MCF 10A (cell line): ENCODE measurements around the gene SLC45A1. TPM values are rescaled to one million over a fixed set of nuclear protein-coding genes. Genes with fewer than 3 reads are reported as not detected.

Source experiments
- BruUV-seq: library from RNA; stranded (reverse); fragments of 400-500 nt; replicated peaks from 2 replicates; lab custom pipeline; 2021; lab: Mats Ljungman, UMichigan
- CTCF ChIA-PET: fragments of 300-600 bp; sonication (Branson Sonifier 250); formaldehyde crosslinking; extraction: SDS; loops from one replicate; lab custom pipeline; 2021; ENCODE audit warnings: antibody characterized with exemption, inconsistent platforms; lab: Yijun Ruan, JAX
- POLR2A ChIA-PET: fragments of 300-600, 350-650 bp; sonication (Branson Sonifier 250); formaldehyde crosslinking; extraction: SDS; loops from one replicate; lab custom pipeline; 2020; ENCODE audit warnings: antibody characterized with exemption, inconsistent platforms; lab: Yijun Ruan, JAX
- DNase-seq: peaks from one replicate; pipeline ENCODE4 v3.0.0-alpha.2; 2018; ENCODE audit not compliant: unreplicated experiment
- H3K27ac Mint-ChIP-seq: one replicate; pipeline ENCODE4 v1.8.0; 2022; ENCODE audit warnings: mild to moderate bottlenecking, low read depth, mixed read lengths; ENCODE audit not compliant: unreplicated experiment
- H3K27me3 Mint-ChIP-seq: one replicate; pipeline ENCODE4 v1.8.0; 2022; ENCODE audit warnings: mixed read lengths; ENCODE audit not compliant: insufficient read depth, unreplicated experiment
- H3K36me3 Mint-ChIP-seq: one replicate; pipeline ENCODE4 v1.8.0; 2022; ENCODE audit warnings: mild to moderate bottlenecking, moderate library complexity, mixed read lengths; ENCODE audit not compliant: insufficient read depth, unreplicated experiment
- H3K4me1 Mint-ChIP-seq: one replicate; pipeline ENCODE4 v1.8.0; 2022; ENCODE audit warnings: mixed read lengths; ENCODE audit not compliant: insufficient read depth, unreplicated experiment
- H3K4me3 Mint-ChIP-seq: one replicate; pipeline ENCODE4 v1.8.0; 2022; ENCODE audit warnings: mild to moderate bottlenecking, moderate library complexity, mixed read lengths; ENCODE audit not compliant: unreplicated experiment
- H3K9me3 Mint-ChIP-seq: one replicate; pipeline ENCODE4 v1.8.0; 2022; ENCODE audit warnings: mixed read lengths; ENCODE audit not compliant: unreplicated experiment
- CTCF ChIP-seq: fragments of 200-600 bp; IDR thresholded peaks from one replicate; pipeline ENCODE4 v1.8.0; 2022; ENCODE audit warnings: antibody characterized with exemption, mild to moderate bottlenecking; ENCODE audit not compliant: unreplicated experiment
- intact Hi-C: fragments of 100-400 bp; cut with micrococcal nuclease; formaldehyde crosslinking; loops from 2 replicates; pipeline ENCODE4 v1.14.1; 2022
- total RNA-seq: library from RNA; stranded (reverse); gene quantifications from 2 replicates; pipeline ENCODE4 v1.2.3, GENCODE V29; 2022

The SLC45A1 gene
- total RNA-seq, 1 experiment from 2014 or later, result 0.30 TPM

- CTCF ChIA-PET, result interaction anchor here (0.7 to 1.5 kb wide), 2 partner anchors 12 to 343 kb away, joined by 3 read pairs; no protein-coding TSS in a partner anchor
These were observed 8.4 kb downstream of the SLC45A1 start for GRCh38 chr1:8326265-8326664.

GRCh38 chr1:8328271-8328670 is 10.4 kb downstream of the SLC45A1 start:
- TF ChIP-seq CTCF, result no peak
- Mint-ChIP-seq H3K27me3 (no peaks in the 10 kb centered on the region), H3K4me1 (no peaks in the 10 kb centered on the region), H3K9me3 (no peaks in the 10 kb centered on the region), H3K36me3 (no peaks in the 10 kb centered on the region), H3K27ac (no peak overlapping the region), H3K4me3 (no peak overlapping the region)
- ChIA-PET CTCF (interaction anchor here (0.5 to 1.3 kb wide), 3 partner anchors 24 to 576 kb away, joined by 3 read pairs; no protein-coding TSS in a partner anchor), POLR2A (no interaction called here)
- DNase-seq, result no peak
- intact Hi-C loops, result no loop called here
- no TSS peak for BruUV-seq

More at GRCh38 chr1:8326265-8326664, 8.4 kb downstream of the SLC45A1 start:
- Mint-ChIP-seq H3K36me3 (no peaks in the 10 kb centered on the region), H3K4me3 (no peak overlapping the region), H3K27me3 (no peaks in the 10 kb centered on the region), H3K9me3 (peaks cover 7% of the 10 kb centered on the region), H3K4me1 (no peaks in the 10 kb centered on the region), H3K27ac (no peak overlapping the region)
- TF ChIP-seq CTCF, result no peak
- intact Hi-C loops, result no loop called here
- no peak for DNase-seq
- POLR2A ChIA-PET, result interaction anchor here (0.6 kb wide), 1 partner anchor 17 kb away, joined by 7 read pairs; no protein-coding TSS in a partner anchor
- no TSS peak for BruUV-seq

DNA sequence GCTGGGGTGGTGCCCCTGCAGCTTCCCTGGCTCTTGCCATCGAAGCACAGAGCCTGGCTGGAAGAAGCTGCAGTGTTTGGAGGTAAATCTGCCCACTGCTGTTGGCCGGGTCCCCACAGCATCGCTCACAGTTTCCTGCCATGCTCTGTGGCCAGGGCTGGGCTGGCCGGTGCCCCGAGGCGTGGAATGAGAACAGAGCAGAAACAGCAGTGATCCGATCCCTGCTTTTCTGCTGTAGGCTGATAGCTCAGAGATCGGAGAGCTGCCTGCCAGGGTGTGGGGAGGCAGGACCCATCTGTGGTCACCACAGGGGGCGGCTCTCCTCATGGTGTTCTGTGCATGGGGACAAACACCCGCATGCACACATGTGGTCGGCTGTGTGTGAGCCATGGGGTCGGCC is 11.5 kb downstream of the SLC45A1 start:
- TF ChIP-seq CTCF, result no peak
- Mint-ChIP-seq H3K27me3 (no peaks in the 10 kb centered on the region), H3K36me3 (no peaks in the 10 kb centered on the region), H3K4me1 (no peaks in the 10 kb centered on the region), H3K4me3 (no peak overlapping the region), H3K27ac (no peak overlapping the region), H3K9me3 (no peaks in the 10 kb centered on the region)
- ChIA-PET CTCF (interaction anchor here (1.0 to 1.3 kb wide), 2 partner anchors 15 to 577 kb away, joined by 3 to 5 read pairs; no protein-coding TSS in a partner anchor), POLR2A (interaction anchor here (0.7 kb wide), 1 partner anchor 15 kb away, joined by 3 read pairs; no protein-coding TSS in a partner anchor)
- DNase-seq, result no peak
- intact Hi-C loops, result no loop called here
- no TSS peak for BruUV-seq

- intact Hi-C loops, result no loop called here
- Mint-ChIP-seq H3K27me3 (no peaks in the 10 kb centered on the region), H3K4me1 (no peaks in the 10 kb centered on the region), H3K27ac (no peak overlapping the region), H3K36me3 (no peaks in the 10 kb centered on the region), H3K9me3 (no peaks in the 10 kb centered on the region), H3K4me3 (no peak overlapping the region)
- BruUV-seq, result no TSS peak
- no peak for DNase-seq
- ChIA-PET CTCF (interaction anchor here (1.0 kb wide), 1 partner anchor 16 kb away, joined by 5 read pairs; no protein-coding TSS in a partner anchor), POLR2A (interaction anchor here (0.7 kb wide), 1 partner anchor 14 kb away, joined by 3 read pairs; no protein-coding TSS in a partner anchor)
- no peak for TF ChIP-seq CTCF
These were observed 11.9 kb downstream of the SLC45A1 start for GRCh38 chr1:8329858-8330257.
